CD14-positive monocyte (primary cell): ENCODE data around the gene MCC. TPM values are rescaled to one million over a fixed set of nuclear protein-coding genes. Genes with fewer than 3 reads are reported as not detected.

ENCODE experiments used
- DNase-seq, 3 donors: peaks; one replicate each; pipeline ENCODE4 v3.0.0-alpha.2; 2011 to 2022
- H2AFZ ChIP-seq: 2 replicates; pipeline ENCODE4 v1.6.0; 2012; ENCODE audit warnings: mild to moderate bottlenecking, low read depth, low read length, inconsistent platforms; ENCODE audit not compliant: insufficient read depth, poor library complexity, severe bottlenecking
- H3K27ac ChIP-seq, 2 donors: 1 replicate in 1 of 2; 2 replicates in 1 of 2; pipeline ENCODE4 v1.5.1; 2012 to 2013; ENCODE audit warnings: low read length in 2 of 2, control low read depth in 1 of 2, inconsistent platforms in 1 of 2, low read depth in 1 of 2, mild to moderate bottlenecking in 1 of 2
- H3K27me3 ChIP-seq, 2 donors: one replicate each; pipeline versions ENCODE4 v1.6.0 to v1.6.1; 2011 to 2013; ENCODE audit warnings: low read length in 2 of 2; ENCODE audit not compliant: control insufficient read depth in 2 of 2, insufficient read depth in 2 of 2
- H3K36me3 ChIP-seq, 2 donors: replicated peaks in 1 of 2; 1 replicate in 1 of 2; 2 replicates in 1 of 2; pipeline versions ENCODE4 v1.5.1 to v1.6.1; 2012 to 2013; ENCODE audit warnings: low read length in 2 of 2, control low read depth in 1 of 2, inconsistent platforms in 1 of 2, mild to moderate bottlenecking in 1 of 2; ENCODE audit not compliant: insufficient read depth in 2 of 2, control insufficient read depth in 1 of 2
- H3K4me1 ChIP-seq, 2 donors: 1 replicate in 1 of 2; 2 replicates in 1 of 2; pipeline versions ENCODE4 v1.5.1 to v1.6.1; 2012 to 2013; ENCODE audit warnings: low read length in 2 of 2, control low read depth in 1 of 2, inconsistent platforms in 1 of 2, mild to moderate bottlenecking in 1 of 2, moderate library complexity in 1 of 2; ENCODE audit not compliant: insufficient read depth in 2 of 2, control insufficient read depth in 1 of 2
- H3K4me2 ChIP-seq: replicated peaks from 2 replicates; pipeline ENCODE3; 2012; ENCODE audit warnings: low read length, moderate library complexity, mild to moderate bottlenecking; ENCODE audit not compliant: poor library complexity, severe bottlenecking; ENCODE audit errors: extremely low read depth
- H3K4me3 ChIP-seq, 3 experiments: fragments of 200-600 bp in 1 of 3; sonication (generic) in 1 of 3; replicated peaks in 1 of 3; 1 replicate in 2 of 3; 2 replicates in 1 of 3; pipeline ENCODE4 v1.5.1; 2011 to 2013; ENCODE audit warnings: low read length in 3 of 3, mild to moderate bottlenecking in 3 of 3, control low read depth in 2 of 3, low read depth in 2 of 3, inconsistent platforms in 1 of 3, moderate library complexity in 1 of 3
- H3K79me2 ChIP-seq: 2 replicates; pipeline ENCODE4 v1.6.0; 2012; ENCODE audit warnings: mild to moderate bottlenecking, control low read depth, inconsistent platforms, low read length, moderate library complexity; ENCODE audit not compliant: insufficient read depth
- H3K9ac ChIP-seq: 2 replicates; pipeline ENCODE4 v1.6.0; 2017; ENCODE audit warnings: low read length, mild to moderate bottlenecking; ENCODE audit not compliant: insufficient read depth, poor library complexity, severe bottlenecking
- H3K9me3 ChIP-seq, 2 donors: replicated peaks in 1 of 2; 1 replicate in 1 of 2; 2 replicates in 1 of 2; pipeline versions ENCODE4 v1.5.1 to v1.6.1; 2012 to 2013; ENCODE audit warnings: low read length in 2 of 2, control low read depth in 1 of 2; ENCODE audit not compliant: control insufficient read depth in 1 of 2, insufficient read depth in 1 of 2
- H4K20me1 ChIP-seq: 2 replicates; pipeline ENCODE4 v1.6.0; 2012; ENCODE audit warnings: mild to moderate bottlenecking, low read length, control low read depth, moderate library complexity; ENCODE audit not compliant: insufficient read depth
- H3K27ac Mint-ChIP-seq, 7 donors: one replicate each; pipeline ENCODE4 v1.8.0; 2020; ENCODE audit warnings: mild to moderate bottlenecking in 7 of 7, mixed read lengths in 7 of 7, moderate library complexity in 6 of 7, inconsistent platforms in 2 of 7
- H3K27me3 Mint-ChIP-seq, 3 donors: one replicate each; pipeline ENCODE4 v1.8.0; 2021 to 2022; ENCODE audit warnings: low read depth in 3 of 3, mild to moderate bottlenecking in 3 of 3, mixed read lengths in 3 of 3, moderate library complexity in 3 of 3, inconsistent platforms in 1 of 3
- H3K36me3 Mint-ChIP-seq, 2 donors: one replicate each; pipeline ENCODE4 v1.8.0; 2020; ENCODE audit warnings: mixed read lengths in 2 of 2, inconsistent platforms in 1 of 2, mild to moderate bottlenecking in 1 of 2
- H3K4me1 Mint-ChIP-seq: one replicate; pipeline ENCODE4 v1.8.0; 2020; ENCODE audit warnings: mild to moderate bottlenecking, mixed read lengths
- H3K4me3 Mint-ChIP-seq, 2 donors: one replicate each; pipeline ENCODE4 v1.8.0; 2020; ENCODE audit warnings: mild to moderate bottlenecking in 2 of 2, mixed read lengths in 2 of 2, moderate library complexity in 1 of 2
- H3K9me3 Mint-ChIP-seq, 7 donors: one replicate each; pipeline ENCODE4 v1.8.0; 2020 to 2022; ENCODE audit warnings: mixed read lengths in 7 of 7, mild to moderate bottlenecking in 6 of 7, moderate library complexity in 6 of 7, inconsistent platforms in 2 of 7
- WGBS: methylation state at CpG from one replicate; pipeline ENCODE4 v1.1.5; 2013; ENCODE audit warnings: missing lambda C conversion rate; ENCODE audit not compliant: insufficient coverage; 5-methylcytosine and 5-hydroxymethylcytosine counted together
- intact Hi-C, 2 donors: fragments of 100-400 bp; cut with micrococcal nuclease; formaldehyde crosslinking; loops; one replicate each; pipeline versions ENCODE4 v1.15.0 to v1.15.1; 2023
- polyA plus RNA-seq, 3 donors: library from polyadenylated mRNA; depleted of rRNA in 1 of 3; unstranded in 2 of 3; stranded (reverse) in 1 of 3; fragments of 300-500 nt in 2 of 3; fragments of >200 nt in 1 of 3; fragmentation: Illumina TruSeq in 2 of 3; gene quantifications; 1 replicate in 2 of 3; 2 replicates in 1 of 3; pipeline ENCODE4 v1.2.3, GENCODE V29; 2012 to 2021
- TF ChIP-seq, protein P1 (sequence below): fragments of 200-600 bp; IDR thresholded peaks from one replicate; pipeline ENCODE4 v1.8.0; 2022; ENCODE audit warnings: antibody characterized with exemption, mild to moderate bottlenecking

Gene MCC
- polyA plus RNA-seq, 3 donors = 0.09 TPM; not detected in 2

DNA sequence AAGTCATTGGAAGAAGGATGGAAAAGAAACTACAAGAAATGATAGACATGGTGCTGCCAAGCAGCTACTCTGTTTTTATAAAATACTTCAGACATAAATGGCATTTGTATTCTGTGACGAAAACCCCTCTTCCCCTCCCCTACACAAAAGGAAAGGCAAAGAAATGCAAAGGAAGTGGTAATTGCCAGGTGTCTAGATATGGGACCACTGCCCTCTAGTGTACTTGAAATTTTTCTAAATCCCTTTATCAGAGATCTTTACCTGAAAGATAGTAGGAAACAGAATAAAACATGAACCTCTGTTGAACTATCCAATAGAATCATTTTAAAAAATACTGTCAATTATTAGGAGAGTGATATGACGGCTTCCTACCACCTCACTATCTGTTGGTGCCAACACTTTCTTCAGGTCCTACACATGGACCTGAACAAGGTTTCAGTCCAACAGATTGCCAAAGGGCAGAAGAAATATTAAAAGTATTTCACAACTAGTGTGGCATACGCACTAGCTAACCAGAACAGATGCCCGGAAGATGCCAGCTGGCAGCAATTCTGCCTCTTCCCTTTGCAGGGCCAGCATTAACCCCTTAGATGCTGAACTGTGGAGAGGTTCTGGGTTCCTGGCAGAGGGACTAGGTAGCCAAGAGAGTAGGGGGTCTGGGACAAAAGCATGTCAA, 157.6 kb downstream of the MCC start:
- Histone ChIP-seq H3K4me1 (peaks cover 11 to 13% of the 10 kb centered on the region in 2 donors), H3K9ac (no peak overlapping the region), H3K27ac (no peak overlapping the region), H2AFZ (peak overlapping the region; percentile 0), H3K4me2 (peak overlapping the region; percentile 47), H4K20me1 (no peaks in the 10 kb centered on the region), H3K4me3 (peak overlapping the region in 1 of 3 experiments; percentile 50), H3K9me3 (no peaks in the 10 kb centered on the region), H3K27me3 (no peaks in the 10 kb centered on the region), H3K36me3 (no peaks in the 10 kb centered on the region), H3K79me2 (no peaks in the 10 kb centered on the region)
- intact Hi-C loops = no loop called here
- H3K4me3 Mint-ChIP-seq = peak overlapping the region in 1 of 2 donors; percentile 76
- H3K27me3 Mint-ChIP-seq = peaks cover 0 to 10% (median 5%) of the 10 kb centered on the region in 3 donors
- H3K27ac Mint-ChIP-seq = peak overlapping the region in 2 of 7 donors; percentile 9 to 73
- no peak for DNase-seq
- H3K36me3 Mint-ChIP-seq = no peaks in the 10 kb centered on the region
- H3K9me3 Mint-ChIP-seq = no peaks in the 10 kb centered on the region
- 0% methylated on average over 2 of the region's 4 CpGs for WGBS
- TF ChIP-seq, protein P1, sequence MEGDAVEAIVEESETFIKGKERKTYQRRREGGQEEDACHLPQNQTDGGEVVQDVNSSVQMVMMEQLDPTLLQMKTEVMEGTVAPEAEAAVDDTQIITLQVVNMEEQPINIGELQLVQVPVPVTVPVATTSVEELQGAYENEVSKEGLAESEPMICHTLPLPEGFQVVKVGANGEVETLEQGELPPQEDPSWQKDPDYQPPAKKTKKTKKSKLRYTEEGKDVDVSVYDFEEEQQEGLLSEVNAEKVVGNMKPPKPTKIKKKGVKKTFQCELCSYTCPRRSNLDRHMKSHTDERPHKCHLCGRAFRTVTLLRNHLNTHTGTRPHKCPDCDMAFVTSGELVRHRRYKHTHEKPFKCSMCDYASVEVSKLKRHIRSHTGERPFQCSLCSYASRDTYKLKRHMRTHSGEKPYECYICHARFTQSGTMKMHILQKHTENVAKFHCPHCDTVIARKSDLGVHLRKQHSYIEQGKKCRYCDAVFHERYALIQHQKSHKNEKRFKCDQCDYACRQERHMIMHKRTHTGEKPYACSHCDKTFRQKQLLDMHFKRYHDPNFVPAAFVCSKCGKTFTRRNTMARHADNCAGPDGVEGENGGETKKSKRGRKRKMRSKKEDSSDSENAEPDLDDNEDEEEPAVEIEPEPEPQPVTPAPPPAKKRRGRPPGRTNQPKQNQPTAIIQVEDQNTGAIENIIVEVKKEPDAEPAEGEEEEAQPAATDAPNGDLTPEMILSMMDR = no peak
- peaks cover 19% of the 10 kb centered on the region for H3K4me1 Mint-ChIP-seq

- no peak overlapping the region for H3K4me2 ChIP-seq
- no peaks in the 10 kb centered on the region for H3K36me3 Mint-ChIP-seq
- H3K27me3 ChIP-seq = no peaks in the 10 kb centered on the region
- 40% methylated on average over 2 of the region's 2 CpGs for WGBS
- H2AFZ ChIP-seq = peak overlapping the region; percentile 0
- no peaks in the 10 kb centered on the region for H3K9me3 Mint-ChIP-seq
- H3K27ac Mint-ChIP-seq = no peak overlapping the region
- H3K27me3 Mint-ChIP-seq = peaks cover 0 to 7% (median 5%) of the 10 kb centered on the region in 3 donors
- H3K4me1 Mint-ChIP-seq = peaks cover 19% of the 10 kb centered on the region
- H3K4me3 Mint-ChIP-seq = no peak overlapping the region
- no peak overlapping the region for H3K27ac ChIP-seq
- TF ChIP-seq, protein P1 = no peak
- no peak overlapping the region for H3K9ac ChIP-seq
- H3K36me3 ChIP-seq = no peaks in the 10 kb centered on the region
- H3K4me3 ChIP-seq = no peak overlapping the region
- H3K79me2 ChIP-seq = no peaks in the 10 kb centered on the region
- no peak for DNase-seq
- intact Hi-C loops = no loop called here
- peaks cover 11 to 13% of the 10 kb centered on the region in 2 donors for H3K4me1 ChIP-seq
- no peaks in the 10 kb centered on the region for H4K20me1 ChIP-seq
- no peaks in the 10 kb centered on the region for H3K9me3 ChIP-seq
Observed at GRCh38 chr5:113329981-113330380, 158.3 kb downstream of the MCC start.
